Measurements from ENCODE around the gene MEGF6.

Gene MEGF6

GRCh38 chr1:3642919-3643675 lies 31.8 kb upstream of the MEGF6 start:
- no peak for DNase-seq

DNA sequence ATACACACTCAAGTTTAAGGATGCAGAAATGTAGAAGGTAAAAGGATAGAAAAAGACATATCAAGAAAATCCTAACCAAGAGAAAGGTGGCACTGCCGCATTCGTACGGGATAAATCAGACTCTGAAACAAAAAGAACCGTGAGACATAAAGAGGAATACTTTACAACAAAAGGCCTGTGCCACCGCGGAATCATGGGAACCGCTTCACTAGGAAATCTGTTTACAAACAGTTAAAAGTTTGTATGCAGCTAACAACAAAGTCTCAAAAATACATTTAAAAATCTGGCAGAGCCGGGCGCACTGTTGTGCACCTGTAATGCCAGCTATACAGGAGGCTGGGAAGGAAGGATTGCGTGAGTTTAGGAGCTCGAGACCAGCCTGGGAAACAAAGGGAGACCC lies 30.5 kb upstream of the MEGF6 start:
- no peak for DNase-seq

GRCh38 chr1:3641046-3641760 lies 29.9 kb upstream of the MEGF6 start:
- DNase-seq: no peak

DNA sequence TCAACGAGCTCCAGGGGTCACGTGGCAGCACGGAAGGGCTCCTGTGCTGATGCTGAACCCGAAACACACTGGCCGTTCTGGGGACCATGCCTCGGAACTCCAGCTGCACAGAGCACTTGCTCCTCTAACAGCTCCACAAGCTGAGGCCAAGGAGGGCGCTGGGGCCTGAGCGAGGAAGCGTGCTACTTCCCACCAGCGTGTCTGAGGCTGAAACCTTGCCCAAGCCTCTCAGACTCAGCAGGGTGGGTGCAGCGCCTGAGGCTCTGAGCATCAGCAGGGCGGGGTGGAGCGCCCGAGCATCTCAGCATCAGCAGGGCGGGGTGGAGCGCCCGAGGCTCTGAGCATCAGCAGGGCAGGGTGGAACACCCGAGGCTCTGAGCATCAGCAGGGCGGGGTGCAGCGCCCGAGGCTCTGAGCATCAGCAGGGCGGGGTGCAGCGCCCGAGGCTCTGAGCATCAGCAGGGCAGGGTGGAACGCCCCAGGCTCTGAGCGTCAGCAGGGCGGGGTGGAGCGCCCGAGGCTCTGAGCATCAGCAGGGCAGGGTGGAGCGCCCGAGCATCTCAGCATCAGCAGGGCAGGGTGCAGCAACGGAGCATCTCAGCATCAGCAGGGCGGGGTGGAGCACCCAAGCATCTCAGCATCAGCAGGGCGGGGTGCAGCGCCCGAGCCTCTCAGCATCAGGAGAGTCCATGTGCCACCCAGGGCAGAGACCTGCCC lies 29.0 kb upstream of the MEGF6 start:
- no peak for DNase-seq

- no peak for DNase-seq
These were observed 28.1 kb upstream of the MEGF6 start for GRCh38 chr1:3639397-3639911.

- no peak for DNase-seq
These were observed 27.4 kb upstream of the MEGF6 start for GRCh38 chr1:3638676-3639075.

DNA sequence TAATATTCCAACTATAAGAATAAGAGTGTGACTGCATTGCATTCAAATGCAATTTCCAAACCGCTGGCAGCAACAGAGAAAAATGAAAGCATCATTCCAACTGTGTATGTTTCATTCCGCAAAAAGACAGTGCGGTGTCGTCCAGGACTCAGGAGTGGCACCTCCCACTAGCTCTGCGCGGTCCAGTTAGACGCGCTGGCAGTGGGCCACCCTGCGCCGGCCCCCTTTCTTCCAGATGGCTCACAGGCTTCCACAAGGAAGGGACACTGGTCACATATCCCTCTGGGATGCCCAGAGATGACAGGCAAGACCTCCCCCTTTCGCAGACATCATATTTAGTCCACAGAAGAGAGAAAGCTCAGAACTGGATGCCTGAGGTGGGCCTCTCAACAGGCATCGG lies 26.7 kb upstream of the MEGF6 start:
- DNase-seq: no peak

- no peak for DNase-seq
These were observed 25.2 kb upstream of the MEGF6 start for GRCh38 chr1:3636531-3636930.

DNA sequence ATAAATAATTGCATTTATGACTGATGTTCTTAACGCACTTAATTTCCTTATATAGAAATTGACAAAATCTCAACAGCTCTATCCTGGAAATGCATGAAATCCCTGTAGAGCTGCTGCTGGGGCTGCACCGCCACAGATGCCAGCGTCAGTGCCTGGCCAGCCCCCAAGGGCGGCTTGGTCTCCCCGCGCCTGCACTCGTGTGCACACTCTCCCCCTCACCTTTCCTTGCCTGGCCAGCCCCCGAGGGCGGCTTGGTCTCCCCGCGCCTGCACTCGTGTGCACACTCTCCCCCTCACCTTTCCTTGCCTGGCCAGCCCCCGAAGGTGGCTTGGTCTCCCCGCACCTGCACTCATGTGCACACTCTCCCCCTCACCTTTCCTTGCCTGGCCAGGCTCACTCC lies 24.8 kb upstream of the MEGF6 start:
- no peak for DNase-seq

GRCh38 chr1:3634059-3634800 lies 22.9 kb upstream of the MEGF6 start:
- DNase-seq: no peak

- DNase-seq: no peak
These were observed 22.2 kb upstream of the MEGF6 start for GRCh38 chr1:3633344-3634058.

GRCh38 chr1:3632716-3633343 lies 21.5 kb upstream of the MEGF6 start:
- no peak for DNase-seq

- no peak for DNase-seq
These were observed 21.0 kb upstream of the MEGF6 start for GRCh38 chr1:3632298-3632697.

DNA sequence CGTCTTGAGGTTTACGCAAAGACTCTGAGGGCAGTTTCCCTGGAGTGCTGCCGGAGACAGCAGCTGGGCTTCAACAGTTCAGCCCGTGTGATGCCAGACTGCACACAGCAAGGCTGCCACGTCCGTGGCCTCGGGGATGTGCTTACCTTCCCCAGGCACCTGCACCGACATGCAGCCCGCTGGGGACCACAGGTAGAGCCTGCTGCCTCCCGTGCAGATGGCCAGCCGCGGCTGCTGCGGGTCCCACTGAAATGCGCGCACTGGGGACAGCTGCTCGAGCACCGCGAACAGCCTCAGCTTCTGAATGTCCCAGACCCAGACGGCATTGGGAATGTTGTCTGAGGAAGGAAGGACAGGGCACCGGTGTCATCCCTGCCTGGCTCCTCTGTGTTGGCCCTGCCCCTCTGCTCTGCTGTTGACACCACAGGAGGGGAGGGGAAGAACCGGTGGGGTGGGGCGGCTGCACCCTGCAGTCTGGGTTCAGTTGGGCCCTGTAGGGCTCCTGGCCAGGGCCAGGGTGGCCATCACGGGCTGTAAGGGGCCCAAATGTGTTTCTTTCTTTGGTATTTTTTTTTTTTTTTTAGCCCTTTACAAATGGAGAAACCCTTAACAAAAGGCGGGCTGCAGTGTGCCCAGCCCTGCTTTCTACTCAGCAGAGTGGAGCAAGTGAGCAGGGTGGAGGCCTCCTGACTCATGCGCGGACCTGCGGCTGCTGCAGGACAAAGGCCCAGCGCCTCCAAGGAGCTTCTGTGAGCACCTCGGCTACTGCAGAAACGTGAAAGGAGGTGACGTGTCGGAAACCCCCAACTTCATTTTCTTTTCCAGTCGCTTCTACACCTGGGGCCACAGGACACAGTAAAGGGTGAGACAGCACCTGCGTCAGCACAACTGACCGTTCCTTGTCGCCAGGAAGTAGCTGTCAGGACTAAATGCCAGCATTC lies 20.3 kb upstream of the MEGF6 start:
- DNase-seq: no peak

DNA sequence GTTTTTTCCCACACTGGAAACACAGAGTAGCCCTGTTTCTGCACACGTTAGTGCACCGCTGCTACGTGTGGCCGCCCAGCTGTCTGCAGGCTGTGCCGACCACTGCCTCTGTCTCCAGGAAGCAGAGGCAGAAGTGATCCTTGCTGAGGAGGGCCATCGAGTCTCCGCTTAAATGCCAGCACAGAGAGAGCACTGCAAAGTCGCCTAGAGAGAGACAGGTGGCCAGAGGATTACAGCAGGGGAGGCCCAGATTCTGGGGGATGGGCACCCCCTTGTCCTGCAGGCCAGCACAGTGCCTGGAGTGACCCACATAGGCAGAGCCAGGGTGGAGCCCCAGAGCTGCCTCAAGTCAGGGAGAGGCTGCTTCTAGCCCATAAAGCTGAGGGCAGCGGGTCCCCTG lies 19.6 kb upstream of the MEGF6 start:
- no peak for DNase-seq

DNA sequence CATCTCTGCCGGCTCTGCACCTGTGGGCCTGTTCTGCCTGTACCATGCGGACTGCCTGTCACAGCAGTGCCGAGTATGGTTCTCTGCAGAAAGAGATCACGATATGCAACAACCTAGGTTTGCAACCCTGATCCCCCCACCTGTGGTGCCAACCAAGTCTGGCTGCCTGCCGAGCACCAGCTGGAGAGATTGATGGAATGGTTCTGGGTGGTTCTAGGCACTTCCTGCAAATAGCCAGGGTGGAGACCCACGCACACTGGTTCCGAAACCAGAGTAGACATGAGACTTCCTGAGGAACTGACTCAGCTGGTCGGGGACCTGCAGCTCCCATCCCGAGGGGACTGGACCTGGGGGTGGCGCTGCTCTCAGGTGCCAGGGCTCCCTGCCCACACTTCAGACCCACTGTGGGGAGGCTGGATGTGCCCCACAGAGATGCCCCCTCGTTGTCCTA lies 18.9 kb upstream of the MEGF6 start:
- no peak for DNase-seq

- no peak for DNase-seq
These were observed 18.4 kb upstream of the MEGF6 start for GRCh38 chr1:3629561-3630160.

DNA sequence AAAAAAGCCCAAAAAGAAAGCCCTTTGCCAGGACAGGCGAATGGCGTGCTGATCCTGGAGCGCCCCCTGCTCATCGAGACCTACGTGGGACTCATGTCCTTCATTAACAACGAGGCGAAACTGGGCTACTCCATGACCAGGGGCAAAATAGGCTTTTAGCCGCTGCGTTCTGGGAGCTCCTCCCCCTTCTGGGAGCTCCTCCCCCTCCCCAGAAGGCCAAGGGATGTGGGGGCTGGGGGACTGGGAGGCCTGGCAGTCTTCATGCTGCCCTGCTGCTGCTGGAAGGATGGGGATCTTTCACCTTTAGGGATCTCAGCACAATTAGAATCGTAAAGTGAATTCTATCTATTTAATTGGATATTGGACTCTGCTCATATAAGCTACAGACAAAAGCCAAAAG lies 17.1 kb upstream of the MEGF6 start:
- no peak for DNase-seq

- DNase-seq: no peak
These were observed 16.4 kb upstream of the MEGF6 start for GRCh38 chr1:3627515-3628253.
